Left kidney (tissue), 2 donors: Measurements from ENCODE around the gene GOLIM4. TPM values are rescaled to one million over a fixed set of nuclear protein-coding genes. Genes with fewer than 3 reads are reported as not detected.
"Not testable (repeated sequence)": the region's sequence is repeated elsewhere in the genome, so short reads cannot be mapped to it uniquely, and the experiment has no call there.

ENCODE experiments used
- DNase-seq: peaks from one replicate; pipeline ENCODE4 v3.0.0-alpha.2; 2013
- polyA plus RNA-seq: library from polyadenylated mRNA; unstranded; fragments of 120-200 nt; gene quantifications from one replicate; pipeline ENCODE4 v1.2.1, GENCODE V29; 2013; ENCODE audit not compliant: insufficient read length

Gene GOLIM4
- polyA plus RNA-seq, 1 donor = 107 TPM

GRCh38 chr3:168077091-168077490 is 18.6 kb downstream of the GOLIM4 start:
- no peak for DNase-seq

GRCh38 chr3:168073842-168074605 is 21.7 kb downstream of the GOLIM4 start:
- no peak for DNase-seq

GRCh38 chr3:168072323-168072650 is 23.4 kb downstream of the GOLIM4 start:
- no peak for DNase-seq

- DNase-seq = peak; percentile 68
Measured at GRCh38 chr3:168071591-168072322, 24.0 kb downstream of the GOLIM4 start.

GRCh38 chr3:168070919-168071318 is 24.8 kb downstream of the GOLIM4 start:
- DNase-seq = no peak

GRCh38 chr3:168068346-168068745 is 27.4 kb downstream of the GOLIM4 start:
- DNase-seq = no peak

- DNase-seq = no peak
Measured at GRCh38 chr3:168066882-168067281, 28.8 kb downstream of the GOLIM4 start.

- DNase-seq = no peak
Measured at GRCh38 chr3:168065569-168065968, 30.2 kb downstream of the GOLIM4 start.

GRCh38 chr3:168063122-168063521 is 32.6 kb downstream of the GOLIM4 start:
- no peak for DNase-seq

- DNase-seq = no peak
Measured at GRCh38 chr3:168062679-168063078, 33.0 kb downstream of the GOLIM4 start.

GRCh38 chr3:168061332-168061996 is 34.3 kb downstream of the GOLIM4 start:
- DNase-seq = no peak

- DNase-seq = no peak
Measured at GRCh38 chr3:168060317-168060716, 35.4 kb downstream of the GOLIM4 start.

- no peak for DNase-seq
Measured at GRCh38 chr3:168058481-168058880, 37.2 kb downstream of the GOLIM4 start.

- DNase-seq = not testable (repeated sequence)
Measured at GRCh38 chr3:168056398-168057230, 39.1 kb downstream of the GOLIM4 start.

GRCh38 chr3:168054447-168054846 is 41.3 kb downstream of the GOLIM4 start:
- DNase-seq = no peak

- DNase-seq = no peak
Measured at GRCh38 chr3:168053115-168053514, 42.6 kb downstream of the GOLIM4 start.

- DNase-seq = no peak
Measured at GRCh38 chr3:168052515-168052914, 43.2 kb downstream of the GOLIM4 start.

GRCh38 chr3:168051531-168052471 is 43.9 kb downstream of the GOLIM4 start:
- no peak for DNase-seq

GRCh38 chr3:168051070-168051469 is 44.7 kb downstream of the GOLIM4 start:
- DNase-seq = no peak

- DNase-seq = no peak
Measured at GRCh38 chr3:168049367-168049974, 46.3 kb downstream of the GOLIM4 start.
